Sigmoid colon (tissue), 3 donors: ENCODE data around the gene RGS7.

Experiments used
- CTCF ChIP-seq, 4 experiments: fragments of 450-650 bp in 3 of 4; fragments of 200-600 bp in 1 of 4; IDR thresholded peaks; one replicate each; pipeline ENCODE4 v1.5.1; 2016 to 2019; ENCODE audit warnings: antibody characterized with exemption in 4 of 4, mild to moderate bottlenecking in 3 of 4, moderate library complexity in 2 of 4
- POLR2A ChIP-seq, 2 donors: fragments of 450-650 bp; IDR thresholded peaks; one replicate each; pipeline ENCODE4 v1.6.1; 2016; ENCODE audit warnings: antibody characterized with exemption in 2 of 2, mild to moderate bottlenecking in 2 of 2, moderate library complexity in 2 of 2

GRCh38 chr1:240786880-240787279 lies 570.1 kb downstream of the RGS7 start:
- TF ChIP-seq CTCF (IDR thresholded peaks at IDR 0.05) (no peak), POLR2A (IDR thresholded peaks at IDR 0.05) (no peak)
